Measurements from ENCODE around the gene LONP2.
"Not testable (repeated sequence)": the region's sequence is repeated elsewhere in the genome, so short reads cannot be mapped to it uniquely, and the experiment has no call there.

LONP2 gene

GRCh38 chr16:48342591-48342990, 98.5 kb downstream of the LONP2 start:
- no peak overlapping the region for H3K4me3 ChIP-seq (replicated peaks in 1 of 2; ENCODE audit: low read depth in 2 of 2, low read length in 2 of 2)
- TF ChIP-seq CTCF (IDR thresholded peaks at IDR 0.05; ENCODE audit: low read depth, low read length), result no peak
- no peak for DNase-seq (ENCODE audit: low read depth in 2 of 2)

GRCh38 chr16:48347191-48347865, 103.2 kb downstream of the LONP2 start:
- no peak overlapping the region for H3K4me3 ChIP-seq (replicated peaks in 1 of 2; ENCODE audit: low read depth in 2 of 2, low read length in 2 of 2)
- no peak for TF ChIP-seq CTCF (IDR thresholded peaks at IDR 0.05; ENCODE audit: low read depth, low read length)
- DNase-seq (ENCODE audit: low read depth in 2 of 2), result no peak

- no peak for TF ChIP-seq CTCF (IDR thresholded peaks at IDR 0.05; ENCODE audit: low read depth, low read length)
- no peak for DNase-seq (ENCODE audit: low read depth in 2 of 2)
- H3K4me3 ChIP-seq (replicated peaks in 1 of 2; ENCODE audit: low read depth in 2 of 2, low read length in 2 of 2), result no peak overlapping the region
Observed at GRCh38 chr16:48347980-48348379, 103.9 kb downstream of the LONP2 start.

GRCh38 chr16:48350736-48351135, 106.6 kb downstream of the LONP2 start:
- no peak for DNase-seq (ENCODE audit: low read depth in 2 of 2)
- H3K4me3 ChIP-seq (replicated peaks in 1 of 2; ENCODE audit: low read depth in 2 of 2, low read length in 2 of 2), result no peak overlapping the region
- TF ChIP-seq CTCF (IDR thresholded peaks at IDR 0.05; ENCODE audit: low read depth, low read length), result no peak

GRCh38 chr16:48352648-48353390, 108.7 kb downstream of the LONP2 start:
- peak in 1 of 2 donors; percentile 20 for DNase-seq (ENCODE audit: low read depth in 2 of 2)
- no peak for TF ChIP-seq CTCF (IDR thresholded peaks at IDR 0.05; ENCODE audit: low read depth, low read length)
- no peak overlapping the region for H3K4me3 ChIP-seq (replicated peaks in 1 of 2; ENCODE audit: low read depth in 2 of 2, low read length in 2 of 2)

- peak; percentile 81 to 85 for DNase-seq (ENCODE audit: low read depth in 2 of 2)
- no peak overlapping the region for H3K4me3 ChIP-seq (replicated peaks in 1 of 2; ENCODE audit: low read depth in 2 of 2, low read length in 2 of 2)
- peak; percentile 91 for TF ChIP-seq CTCF (IDR thresholded peaks at IDR 0.05; ENCODE audit: low read depth, low read length)
Observed at GRCh38 chr16:48353565-48354163, 109.6 kb downstream of the LONP2 start.

GRCh38 chr16:48354385-48354784, 110.3 kb downstream of the LONP2 start:
- DNase-seq (ENCODE audit: low read depth in 2 of 2); H3K4me3 ChIP-seq (replicated peaks in 1 of 2; ENCODE audit: low read depth in 2 of 2, low read length in 2 of 2): not testable (repeated sequence)

All from cardiac fibroblast (primary cell).